ENCODE measurements around the gene PPP1R12B.
"Not testable (repeated sequence)": the region's sequence is repeated elsewhere in the genome, so short reads cannot be mapped to it uniquely, and the experiment has no call there.

DNA sequence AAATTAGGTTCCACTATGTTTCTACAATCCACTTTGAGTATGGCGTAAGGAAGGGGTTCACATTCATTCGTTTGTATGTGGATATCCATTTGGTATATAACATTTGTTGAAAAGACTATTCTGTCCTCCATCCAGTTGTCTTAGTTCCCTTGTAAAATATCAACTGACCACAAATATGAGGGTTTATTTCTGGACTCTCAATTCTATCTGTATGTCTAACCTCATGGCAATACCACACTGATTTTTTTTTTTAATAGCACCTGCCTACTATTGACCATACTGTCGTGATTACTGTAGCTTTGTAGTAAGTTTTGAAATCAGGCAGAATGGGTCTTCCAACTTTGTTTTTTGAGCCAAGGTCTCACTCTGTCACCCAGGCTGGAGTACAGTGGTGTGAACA is 263.5 kb downstream of the PPP1R12B start:
- TF ChIP-seq EZH2 (IDR thresholded peaks at IDR 0.05), result not testable (repeated sequence)
- TF ChIP-seq, protein P1, sequence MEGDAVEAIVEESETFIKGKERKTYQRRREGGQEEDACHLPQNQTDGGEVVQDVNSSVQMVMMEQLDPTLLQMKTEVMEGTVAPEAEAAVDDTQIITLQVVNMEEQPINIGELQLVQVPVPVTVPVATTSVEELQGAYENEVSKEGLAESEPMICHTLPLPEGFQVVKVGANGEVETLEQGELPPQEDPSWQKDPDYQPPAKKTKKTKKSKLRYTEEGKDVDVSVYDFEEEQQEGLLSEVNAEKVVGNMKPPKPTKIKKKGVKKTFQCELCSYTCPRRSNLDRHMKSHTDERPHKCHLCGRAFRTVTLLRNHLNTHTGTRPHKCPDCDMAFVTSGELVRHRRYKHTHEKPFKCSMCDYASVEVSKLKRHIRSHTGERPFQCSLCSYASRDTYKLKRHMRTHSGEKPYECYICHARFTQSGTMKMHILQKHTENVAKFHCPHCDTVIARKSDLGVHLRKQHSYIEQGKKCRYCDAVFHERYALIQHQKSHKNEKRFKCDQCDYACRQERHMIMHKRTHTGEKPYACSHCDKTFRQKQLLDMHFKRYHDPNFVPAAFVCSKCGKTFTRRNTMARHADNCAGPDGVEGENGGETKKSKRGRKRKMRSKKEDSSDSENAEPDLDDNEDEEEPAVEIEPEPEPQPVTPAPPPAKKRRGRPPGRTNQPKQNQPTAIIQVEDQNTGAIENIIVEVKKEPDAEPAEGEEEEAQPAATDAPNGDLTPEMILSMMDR (IDR thresholded peaks at IDR 0.05), result not testable (repeated sequence)

Measured in neural progenitor cell (in vitro differentiated cells).